ENCODE measurements around the gene ACBD6.

DNA sequence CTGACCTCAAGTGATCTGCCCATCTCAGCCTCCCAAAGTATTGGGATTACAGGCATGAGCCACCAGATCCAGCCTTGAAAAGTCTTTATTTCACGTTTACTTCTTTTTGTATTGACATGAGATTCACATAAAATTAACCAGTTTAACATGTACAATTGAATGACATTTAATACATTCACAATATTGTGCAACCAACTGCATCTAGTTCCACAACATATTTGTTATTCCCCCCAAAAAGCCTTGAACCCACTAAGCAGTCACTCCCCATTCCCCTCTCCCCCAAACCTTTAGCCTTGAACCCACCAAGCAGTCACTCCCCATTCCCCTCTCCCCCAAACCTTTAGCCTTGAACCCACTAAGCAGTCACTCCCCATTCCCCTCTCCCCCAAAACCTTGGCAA lies 62.0 kb downstream of the ACBD6 start:
- TF ChIP-seq, protein P1, sequence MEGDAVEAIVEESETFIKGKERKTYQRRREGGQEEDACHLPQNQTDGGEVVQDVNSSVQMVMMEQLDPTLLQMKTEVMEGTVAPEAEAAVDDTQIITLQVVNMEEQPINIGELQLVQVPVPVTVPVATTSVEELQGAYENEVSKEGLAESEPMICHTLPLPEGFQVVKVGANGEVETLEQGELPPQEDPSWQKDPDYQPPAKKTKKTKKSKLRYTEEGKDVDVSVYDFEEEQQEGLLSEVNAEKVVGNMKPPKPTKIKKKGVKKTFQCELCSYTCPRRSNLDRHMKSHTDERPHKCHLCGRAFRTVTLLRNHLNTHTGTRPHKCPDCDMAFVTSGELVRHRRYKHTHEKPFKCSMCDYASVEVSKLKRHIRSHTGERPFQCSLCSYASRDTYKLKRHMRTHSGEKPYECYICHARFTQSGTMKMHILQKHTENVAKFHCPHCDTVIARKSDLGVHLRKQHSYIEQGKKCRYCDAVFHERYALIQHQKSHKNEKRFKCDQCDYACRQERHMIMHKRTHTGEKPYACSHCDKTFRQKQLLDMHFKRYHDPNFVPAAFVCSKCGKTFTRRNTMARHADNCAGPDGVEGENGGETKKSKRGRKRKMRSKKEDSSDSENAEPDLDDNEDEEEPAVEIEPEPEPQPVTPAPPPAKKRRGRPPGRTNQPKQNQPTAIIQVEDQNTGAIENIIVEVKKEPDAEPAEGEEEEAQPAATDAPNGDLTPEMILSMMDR (IDR thresholded peaks at IDR 0.05) = no peak
- TF ChIP-seq POLR2A (IDR thresholded peaks at IDR 0.05) = no peak
